ENCODE data around the gene THSD4. TPM values are rescaled to one million over a fixed set of nuclear protein-coding genes. Genes with fewer than 3 reads are reported as not detected.

THSD4 gene
- polyA plus RNA-seq, 1 experiment = 18.8 TPM

DNA sequence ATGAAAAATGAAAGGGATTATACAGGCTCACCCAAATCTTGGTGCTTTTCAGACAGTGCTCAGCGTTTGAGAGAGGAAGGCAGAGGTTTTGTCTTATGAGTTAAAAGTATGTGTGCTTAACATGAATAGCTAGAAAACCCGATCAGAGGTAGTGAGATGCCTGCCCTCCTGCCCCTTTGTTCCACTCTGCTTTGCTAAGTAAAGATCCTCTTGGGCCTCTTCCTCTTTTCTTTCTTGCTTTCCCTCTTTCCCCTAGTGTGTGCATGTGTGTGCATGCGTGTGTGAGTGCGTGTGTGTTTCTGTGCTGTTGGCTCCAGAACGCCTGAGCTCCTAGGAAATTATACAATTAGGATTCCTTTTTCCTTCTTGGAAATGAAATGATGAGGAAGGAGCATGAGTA is 433.8 kb downstream of the THSD4 start:
- H3K27me3 ChIP-seq (ENCODE audit: control insufficient read depth, insufficient read depth, low read length) = no peaks in the 10 kb centered on the region; the same call in 1 of the 2 replicates
- DNase-seq (ENCODE audit: low read depth) = no peak
- TF ChIP-seq, protein P1, sequence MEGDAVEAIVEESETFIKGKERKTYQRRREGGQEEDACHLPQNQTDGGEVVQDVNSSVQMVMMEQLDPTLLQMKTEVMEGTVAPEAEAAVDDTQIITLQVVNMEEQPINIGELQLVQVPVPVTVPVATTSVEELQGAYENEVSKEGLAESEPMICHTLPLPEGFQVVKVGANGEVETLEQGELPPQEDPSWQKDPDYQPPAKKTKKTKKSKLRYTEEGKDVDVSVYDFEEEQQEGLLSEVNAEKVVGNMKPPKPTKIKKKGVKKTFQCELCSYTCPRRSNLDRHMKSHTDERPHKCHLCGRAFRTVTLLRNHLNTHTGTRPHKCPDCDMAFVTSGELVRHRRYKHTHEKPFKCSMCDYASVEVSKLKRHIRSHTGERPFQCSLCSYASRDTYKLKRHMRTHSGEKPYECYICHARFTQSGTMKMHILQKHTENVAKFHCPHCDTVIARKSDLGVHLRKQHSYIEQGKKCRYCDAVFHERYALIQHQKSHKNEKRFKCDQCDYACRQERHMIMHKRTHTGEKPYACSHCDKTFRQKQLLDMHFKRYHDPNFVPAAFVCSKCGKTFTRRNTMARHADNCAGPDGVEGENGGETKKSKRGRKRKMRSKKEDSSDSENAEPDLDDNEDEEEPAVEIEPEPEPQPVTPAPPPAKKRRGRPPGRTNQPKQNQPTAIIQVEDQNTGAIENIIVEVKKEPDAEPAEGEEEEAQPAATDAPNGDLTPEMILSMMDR (IDR thresholded peaks at IDR 0.05; ENCODE audit: insufficient read depth, low read depth, low read length) = no peak
- POLR2A ChIA-PET = no interaction called here
- H3K36me3 ChIP-seq (ENCODE audit: control insufficient read depth, insufficient read depth, low read length) = no peaks in the 10 kb centered on the region
- H3K4me3 ChIP-seq (ENCODE audit: low read depth, low read length) = no peak overlapping the region
- CTCF ChIA-PET = interaction anchor here (1.2 to 1.8 kb wide), 2 partner anchors 16 to 26 kb away, joined by 3 to 4 read pairs; no protein-coding TSS in a partner anchor

DNA sequence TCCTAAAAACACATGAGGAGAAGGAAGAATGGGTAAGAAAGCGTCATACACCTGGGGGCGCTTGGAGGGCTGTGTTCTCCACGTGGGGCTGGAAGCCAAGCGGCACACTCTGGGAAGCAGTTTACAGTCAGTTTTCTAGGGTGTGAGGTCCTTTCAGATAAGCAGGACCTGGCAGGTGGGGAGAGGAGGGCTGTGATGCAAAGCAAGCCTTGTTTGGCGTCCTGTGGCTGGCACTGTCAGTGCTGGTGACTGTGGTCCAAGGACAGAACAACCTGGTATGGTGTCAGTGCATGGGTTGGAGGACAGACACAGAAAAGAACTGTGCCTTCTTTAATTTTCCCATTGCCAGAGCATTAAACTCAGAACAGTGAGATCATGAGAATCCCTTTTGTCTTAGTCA is 434.4 kb downstream of the THSD4 start:
- ChIA-PET CTCF (interaction anchor here (1.2 to 1.8 kb wide), 2 partner anchors 17 to 26 kb away, joined by 3 to 4 read pairs; no protein-coding TSS in a partner anchor), POLR2A (no interaction called here)
- H3K36me3 ChIP-seq (ENCODE audit: control insufficient read depth, insufficient read depth, low read length) = no peaks in the 10 kb centered on the region
- no peak overlapping the region for H3K4me3 ChIP-seq (ENCODE audit: low read depth, low read length)
- TF ChIP-seq, protein P1 (IDR thresholded peaks at IDR 0.05; ENCODE audit: insufficient read depth, low read depth, low read length) = no peak
- no peak for DNase-seq (ENCODE audit: low read depth)
- H3K27me3 ChIP-seq (ENCODE audit: control insufficient read depth, insufficient read depth, low read length) = no peaks in the 10 kb centered on the region; the same call in 1 of the 2 replicates

DNA sequence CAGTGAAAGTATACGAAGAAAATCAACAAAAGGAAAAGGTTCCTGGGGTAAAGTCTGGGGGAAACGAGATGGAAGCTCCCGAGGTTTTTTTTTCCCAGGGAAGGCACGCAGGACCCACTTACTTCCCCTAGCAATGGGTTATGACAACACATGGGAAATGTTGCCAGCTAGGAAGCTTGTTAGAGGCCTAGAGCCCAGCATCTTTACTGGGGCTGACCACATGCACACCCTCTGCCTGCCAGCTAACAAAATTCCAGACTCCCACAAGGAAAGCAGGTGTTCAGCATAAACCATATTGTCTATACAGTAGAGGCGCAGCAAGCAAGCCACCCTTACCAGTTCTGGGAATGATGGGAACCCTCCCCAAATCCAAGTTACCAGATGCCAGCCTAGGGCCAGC is 436.3 kb downstream of the THSD4 start:
- TF ChIP-seq, protein P1 (IDR thresholded peaks at IDR 0.05; ENCODE audit: insufficient read depth, low read depth, low read length) = no peak
- no peak overlapping the region for H3K4me3 ChIP-seq (ENCODE audit: low read depth, low read length)
- ChIA-PET POLR2A (interaction anchor here (0.5 kb wide), 1 partner anchor 121 kb away, joined by 13 read pairs; no protein-coding TSS in a partner anchor), CTCF (no interaction called here)
- no peaks in the 10 kb centered on the region; the same call in 1 of the 2 replicates for H3K27me3 ChIP-seq (ENCODE audit: control insufficient read depth, insufficient read depth, low read length)
- no peaks in the 10 kb centered on the region for H3K36me3 ChIP-seq (ENCODE audit: control insufficient read depth, insufficient read depth, low read length)
- no peak for DNase-seq (ENCODE audit: low read depth)

DNA sequence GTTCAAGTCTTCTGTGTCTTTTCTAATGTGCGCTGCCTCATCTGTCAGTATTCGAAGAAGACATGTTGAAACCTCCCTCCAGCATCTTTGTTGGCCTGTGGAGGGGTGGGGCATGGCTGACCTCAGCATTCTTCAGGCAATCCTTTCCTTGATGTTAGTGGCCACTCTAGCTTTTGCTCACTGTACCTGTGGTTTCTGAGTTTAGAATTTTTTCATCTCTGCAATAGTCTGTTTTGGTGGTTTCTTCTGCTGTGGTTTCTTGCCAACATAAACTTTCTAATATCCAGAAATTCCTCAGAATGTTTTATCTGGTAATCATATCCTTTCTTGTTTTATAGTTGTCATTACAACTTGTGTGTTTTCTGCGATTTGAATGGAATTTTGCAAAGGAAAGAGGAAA is 443.8 kb downstream of the THSD4 start:
- DNase-seq (ENCODE audit: low read depth) = peak; percentile 69
- TF ChIP-seq, protein P1 (IDR thresholded peaks at IDR 0.05; ENCODE audit: insufficient read depth, low read depth, low read length) = no peak
- H3K27me3 ChIP-seq (ENCODE audit: control insufficient read depth, insufficient read depth, low read length) = no peaks in the 10 kb centered on the region
- ChIA-PET CTCF (interaction anchor here (1.8 kb wide), 1 partner anchor 14 kb away, joined by 5 read pairs; no protein-coding TSS in a partner anchor), POLR2A (no interaction called here)
- no peaks in the 10 kb centered on the region for H3K36me3 ChIP-seq (ENCODE audit: control insufficient read depth, insufficient read depth, low read length)
- H3K4me3 ChIP-seq (ENCODE audit: low read depth, low read length) = no peak overlapping the region

DNA sequence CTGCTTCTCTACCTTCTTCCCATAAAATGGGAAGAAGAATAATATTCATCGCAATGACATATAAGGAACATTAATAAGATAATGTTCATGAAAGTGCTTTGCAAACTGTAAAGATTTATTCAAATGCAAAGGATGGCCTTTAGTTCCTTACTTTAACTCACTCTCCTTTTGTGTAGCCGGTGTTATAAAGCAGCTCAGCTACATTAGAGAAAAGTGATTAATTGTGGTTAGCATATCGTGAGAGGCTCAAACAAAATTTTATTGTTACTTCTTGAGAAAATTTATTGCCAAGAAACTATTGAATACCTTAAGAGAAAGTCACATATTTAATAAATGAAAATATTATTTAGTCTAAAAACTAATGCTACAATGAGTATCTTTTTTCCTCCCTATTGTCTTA is 444.3 kb downstream of the THSD4 start:
- no peaks in the 10 kb centered on the region for H3K36me3 ChIP-seq (ENCODE audit: control insufficient read depth, insufficient read depth, low read length)
- no peak overlapping the region for H3K4me3 ChIP-seq (ENCODE audit: low read depth, low read length)
- ChIA-PET POLR2A (no interaction called here), CTCF (interaction anchor here (1.8 kb wide), 1 partner anchor 13 kb away, joined by 5 read pairs; no protein-coding TSS in a partner anchor)
- TF ChIP-seq, protein P1 (IDR thresholded peaks at IDR 0.05; ENCODE audit: insufficient read depth, low read depth, low read length) = no peak
- no peaks in the 10 kb centered on the region for H3K27me3 ChIP-seq (ENCODE audit: control insufficient read depth, insufficient read depth, low read length)
- no peak for DNase-seq (ENCODE audit: low read depth)

All from BJ (cell line).